ENCODE measurements around the gene LIPM.
A peak's percentile ranks its signal among the peaks of the same experiment; 100 is the strongest.
"Not testable (repeated sequence)": the region's sequence is repeated elsewhere in the genome, so short reads cannot be mapped to it uniquely, and the experiment has no call there.

Gene LIPM

GRCh38 chr10:88803641-88804040, 1.1 kb downstream of the LIPM start:
- DNase-seq (ENCODE audit: low read depth) = no peak

- no peak for DNase-seq (ENCODE audit: low read depth)
Measured at GRCh38 chr10:88804083-88804812, 1.7 kb downstream of the LIPM start.

GRCh38 chr10:88805361-88805760, 2.8 kb downstream of the LIPM start:
- DNase-seq (ENCODE audit: low read depth) = no peak

- no peak for DNase-seq (ENCODE audit: low read depth)
Measured at GRCh38 chr10:88805924-88806323, 3.4 kb downstream of the LIPM start.

- no peak for DNase-seq (ENCODE audit: low read depth)
Measured at GRCh38 chr10:88809621-88810020, 7.1 kb downstream of the LIPM start.

- no peak for DNase-seq (ENCODE audit: low read depth)
Measured at GRCh38 chr10:88810196-88810961, 7.8 kb downstream of the LIPM start.

- DNase-seq (ENCODE audit: low read depth) = no peak
Measured at GRCh38 chr10:88813200-88813599, 10.7 kb downstream of the LIPM start.

GRCh38 chr10:88819290-88819689, 16.8 kb downstream of the LIPM start:
- no peak for DNase-seq (ENCODE audit: low read depth)

- DNase-seq (ENCODE audit: low read depth) = no peak
Measured at GRCh38 chr10:88820748-88821401, 18.3 kb downstream of the LIPM start.

GRCh38 chr10:88826388-88826787, 23.9 kb downstream of the LIPM start:
- no peak for DNase-seq (ENCODE audit: low read depth)

GRCh38 chr10:88827671-88828070, 25.1 kb downstream of the LIPM start:
- DNase-seq (ENCODE audit: low read depth) = no peak

GRCh38 chr10:88828310-88828709, 25.8 kb downstream of the LIPM start:
- DNase-seq (ENCODE audit: low read depth) = no peak

GRCh38 chr10:88830643-88831268, 28.2 kb downstream of the LIPM start:
- no peak for DNase-seq (ENCODE audit: low read depth)

GRCh38 chr10:88831709-88832108, 29.2 kb downstream of the LIPM start:
- no peak for DNase-seq (ENCODE audit: low read depth)

GRCh38 chr10:88832376-88832775, 29.8 kb downstream of the LIPM start:
- DNase-seq (ENCODE audit: low read depth) = no peak

- DNase-seq (ENCODE audit: low read depth) = no peak
Measured at GRCh38 chr10:88833156-88833555, 30.6 kb downstream of the LIPM start.

- DNase-seq (ENCODE audit: low read depth) = no peak
Measured at GRCh38 chr10:88833723-88834122, 31.2 kb downstream of the LIPM start.

- peak; percentile 53 for DNase-seq (ENCODE audit: low read depth)
Measured at GRCh38 chr10:88835096-88835909, 32.8 kb downstream of the LIPM start.

GRCh38 chr10:88835910-88836221, 33.3 kb downstream of the LIPM start:
- DNase-seq (ENCODE audit: low read depth) = no peak

- DNase-seq (ENCODE audit: low read depth) = not testable (repeated sequence)
Measured at GRCh38 chr10:88837632-88838031, 35.1 kb downstream of the LIPM start.

- DNase-seq (ENCODE audit: low read depth) = no peak
Measured at GRCh38 chr10:88838766-88839350, 36.3 kb downstream of the LIPM start.

GRCh38 chr10:88840104-88840503, 37.6 kb downstream of the LIPM start:
- DNase-seq (ENCODE audit: low read depth) = no peak
